Measurements from ENCODE around the gene TLR10.

The TLR10 gene

GRCh38 chr4:38784141-38784540, 1.4 kb upstream of the TLR10 start:
- H3K14ac ChIP-seq (ENCODE audit: low read length) = no peak overlapping the region
- H3K9me3 ChIP-seq (ENCODE audit: insufficient read depth, low read depth, low read length) = no peaks in the 10 kb centered on the region
- H3K9ac ChIP-seq (ENCODE audit: low read length) = peak overlapping the region; percentile 72
- no peak overlapping the region for H2AK5ac ChIP-seq (ENCODE audit: low read length)
- no peak overlapping the region for H4K91ac ChIP-seq (ENCODE audit: low read depth, low read length)
- H3K4ac ChIP-seq (ENCODE audit: low read depth, low read length) = no peak overlapping the region
- H3K18ac ChIP-seq (ENCODE audit: low read length) = no peak overlapping the region
- H2AFZ ChIP-seq (ENCODE audit: insufficient read depth, low read length, poor library complexity) = no peak overlapping the region
- WGBS (ENCODE audit: extremely low coverage, insufficient coverage, insufficient read length) = no CpG with 5 or more reads among the region's 4 CpGs
- no peaks in the 10 kb centered on the region for H3K36me3 ChIP-seq (ENCODE audit: control insufficient read depth in 1 of 2, insufficient read depth in 2 of 2, low read length in 2 of 2)
- no peaks in the 10 kb centered on the region for H3K4me1 ChIP-seq (ENCODE audit: control insufficient read depth in 1 of 2, insufficient read depth in 2 of 2, low read length in 2 of 2)
- H3K27me3 ChIP-seq (ENCODE audit: insufficient read depth, low read length) = no peaks in the 10 kb centered on the region
- H2BK5ac ChIP-seq (ENCODE audit: low read depth, low read length, poor library complexity) = no peak overlapping the region
- no peak overlapping the region for H2BK12ac ChIP-seq (ENCODE audit: low read length)
- peak overlapping the region; percentile 52 for H3K23ac ChIP-seq (ENCODE audit: low read length)
- no peak overlapping the region for H3K4me3 ChIP-seq (ENCODE audit: low read depth, low read length)
- no peaks in the 10 kb centered on the region for H3K79me1 ChIP-seq (ENCODE audit: low read length)
- no peak overlapping the region for H2BK120ac ChIP-seq (ENCODE audit: insufficient read depth, low read length, poor library complexity)
- no peak overlapping the region for H4K8ac ChIP-seq (ENCODE audit: low read depth, low read length)
- H3K79me2 ChIP-seq (ENCODE audit: control insufficient read depth, insufficient read depth, low read length, poor library complexity) = no peaks in the 10 kb centered on the region
- no peak overlapping the region for H4K12ac ChIP-seq (ENCODE audit: low read depth, low read length)
- no peak for DNase-seq
- H3K27ac ChIP-seq (ENCODE audit: low read depth, low read length) = no peak overlapping the region
- H3K4me2 ChIP-seq (ENCODE audit: low read length) = no peak overlapping the region

DNA sequence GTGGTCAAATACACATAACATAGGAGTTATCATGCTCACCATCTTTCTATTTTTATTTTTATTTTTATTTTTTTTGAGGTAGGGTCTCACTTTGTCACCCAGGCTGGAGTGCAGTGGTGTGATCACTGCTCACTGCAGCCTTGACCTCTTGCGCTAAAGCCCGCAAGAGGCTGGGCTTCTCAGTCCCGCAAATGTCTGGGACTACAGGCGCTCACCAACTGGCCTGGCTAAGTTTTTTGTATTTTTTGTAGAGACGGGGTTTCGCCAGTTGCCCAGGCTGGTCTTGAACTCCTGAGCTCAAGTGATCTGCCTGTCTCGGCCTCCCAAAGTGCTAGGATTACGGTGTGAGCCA, 295 bp upstream of the TLR10 start:
- H3K9me3 ChIP-seq (ENCODE audit: insufficient read depth, low read depth, low read length) = no peaks in the 10 kb centered on the region
- no CpG with 5 or more reads among the region's 8 CpGs for WGBS (ENCODE audit: extremely low coverage, insufficient coverage, insufficient read length)

DNA sequence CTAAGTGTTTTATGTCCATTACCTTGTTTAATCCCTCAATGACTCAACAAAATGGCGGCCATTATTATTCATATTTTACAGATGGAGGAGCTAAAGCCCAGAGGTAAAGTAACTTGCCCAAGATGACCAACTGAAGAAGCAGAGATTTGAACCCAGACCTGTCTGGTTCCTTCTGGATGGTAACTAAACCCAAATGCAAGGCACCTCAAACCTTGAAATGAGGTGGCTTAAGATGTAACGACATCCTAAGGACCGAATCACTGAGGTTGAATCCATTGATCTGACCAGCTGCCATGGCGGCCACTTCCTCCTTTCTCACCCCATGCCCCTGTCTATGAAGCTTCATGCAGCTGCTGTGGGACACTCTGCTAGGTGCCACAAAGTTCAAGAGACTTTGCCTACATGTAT, 932 bp downstream of the TLR10 start:
- Histone ChIP-seq H3K36me3 (ENCODE audit: control insufficient read depth in 1 of 2, insufficient read depth in 2 of 2, low read length in 2 of 2) (no peaks in the 10 kb centered on the region), H2BK12ac (ENCODE audit: low read length) (no peak overlapping the region), H3K27ac (ENCODE audit: low read depth, low read length) (no peak overlapping the region), H3K4me2 (ENCODE audit: low read length) (no peak overlapping the region), H3K18ac (ENCODE audit: low read length) (no peak overlapping the region), H4K91ac (ENCODE audit: low read depth, low read length) (no peak overlapping the region), H3K79me1 (ENCODE audit: low read length) (no peaks in the 10 kb centered on the region), H2AFZ (ENCODE audit: insufficient read depth, low read length, poor library complexity) (no peak overlapping the region), H3K27me3 (ENCODE audit: insufficient read depth, low read length) (no peaks in the 10 kb centered on the region), H3K4ac (ENCODE audit: low read depth, low read length) (no peak overlapping the region), H3K79me2 (ENCODE audit: control insufficient read depth, insufficient read depth, low read length, poor library complexity) (no peaks in the 10 kb centered on the region), H3K9me3 (ENCODE audit: insufficient read depth, low read depth, low read length) (no peaks in the 10 kb centered on the region), H3K14ac (ENCODE audit: low read length) (no peak overlapping the region), H3K4me1 (ENCODE audit: control insufficient read depth in 1 of 2, insufficient read depth in 2 of 2, low read length in 2 of 2) (no peaks in the 10 kb centered on the region), H3K9ac (ENCODE audit: low read length) (no peak overlapping the region), H4K12ac (ENCODE audit: low read depth, low read length) (no peak overlapping the region), H3K23ac (ENCODE audit: low read length) (no peak overlapping the region), H2BK5ac (ENCODE audit: low read depth, low read length, poor library complexity) (no peak overlapping the region), H2AK5ac (ENCODE audit: low read length) (no peak overlapping the region), H3K4me3 (ENCODE audit: low read depth, low read length) (no peak overlapping the region), H2BK120ac (ENCODE audit: insufficient read depth, low read length, poor library complexity) (no peak overlapping the region), H4K8ac (ENCODE audit: low read depth, low read length) (no peak overlapping the region)
- no CpG with 5 or more reads among the region's 4 CpGs for WGBS (ENCODE audit: extremely low coverage, insufficient coverage, insufficient read length)
- no peak for DNase-seq

More for the DNA sequence above, 295 bp upstream of the TLR10 start:
- H3K4me1 ChIP-seq (ENCODE audit: control insufficient read depth in 1 of 2, insufficient read depth in 2 of 2, low read length in 2 of 2) = no peaks in the 10 kb centered on the region
- no peak overlapping the region for H3K4me3 ChIP-seq (ENCODE audit: low read depth, low read length)
- no peaks in the 10 kb centered on the region for H3K79me1 ChIP-seq (ENCODE audit: low read length)
- no peak overlapping the region for H3K27ac ChIP-seq (ENCODE audit: low read depth, low read length)
- no peak overlapping the region for H3K4ac ChIP-seq (ENCODE audit: low read depth, low read length)
- no peaks in the 10 kb centered on the region for H3K27me3 ChIP-seq (ENCODE audit: insufficient read depth, low read length)
- no peak overlapping the region for H3K23ac ChIP-seq (ENCODE audit: low read length)
- no peaks in the 10 kb centered on the region for H3K79me2 ChIP-seq (ENCODE audit: control insufficient read depth, insufficient read depth, low read length, poor library complexity)
- H4K8ac ChIP-seq (ENCODE audit: low read depth, low read length) = no peak overlapping the region
- no peak overlapping the region for H2BK5ac ChIP-seq (ENCODE audit: low read depth, low read length, poor library complexity)
- DNase-seq = no peak
- H3K18ac ChIP-seq (ENCODE audit: low read length) = no peak overlapping the region
- H2AK5ac ChIP-seq (ENCODE audit: low read length) = no peak overlapping the region
- H3K4me2 ChIP-seq (ENCODE audit: low read length) = no peak overlapping the region
- H2BK120ac ChIP-seq (ENCODE audit: insufficient read depth, low read length, poor library complexity) = no peak overlapping the region
- H3K36me3 ChIP-seq (ENCODE audit: control insufficient read depth in 1 of 2, insufficient read depth in 2 of 2, low read length in 2 of 2) = no peaks in the 10 kb centered on the region
- no peak overlapping the region for H2BK12ac ChIP-seq (ENCODE audit: low read length)
- H4K91ac ChIP-seq (ENCODE audit: low read depth, low read length) = no peak overlapping the region
- no peak overlapping the region for H4K12ac ChIP-seq (ENCODE audit: low read depth, low read length)
- H2AFZ ChIP-seq (ENCODE audit: insufficient read depth, low read length, poor library complexity) = no peak overlapping the region
- no peak overlapping the region for H3K14ac ChIP-seq (ENCODE audit: low read length)
- no peak overlapping the region for H3K9ac ChIP-seq (ENCODE audit: low read length)

DNA sequence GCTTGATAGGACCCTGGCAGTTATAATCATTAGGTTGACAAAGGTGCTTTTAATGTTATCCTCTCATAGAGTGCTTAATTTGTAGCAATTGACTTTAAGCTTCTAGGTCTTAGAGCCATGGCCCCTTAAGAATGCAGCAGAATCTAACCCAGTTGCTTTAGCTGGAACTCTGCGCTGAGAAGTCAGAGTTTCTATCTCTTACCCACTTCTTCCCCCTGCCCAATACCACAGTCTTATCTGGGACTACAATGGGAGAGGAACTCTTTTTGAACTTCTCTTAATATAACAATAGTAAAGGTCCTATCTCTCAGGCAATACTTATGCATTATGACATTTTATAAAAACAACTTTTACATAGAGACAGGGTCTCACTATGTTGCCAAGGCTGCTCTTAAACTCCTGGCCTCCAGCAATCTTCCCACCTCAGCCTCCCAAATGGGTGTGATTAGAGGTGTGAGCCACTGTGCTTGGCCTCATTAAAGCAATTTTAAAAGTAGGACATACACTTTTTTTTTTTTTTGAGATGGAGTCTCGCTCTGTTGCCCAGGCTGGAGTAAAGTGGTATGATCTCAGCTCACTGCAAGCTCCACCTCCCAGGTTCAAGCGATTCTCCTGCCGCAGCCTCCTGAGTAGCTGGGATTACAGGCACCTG, 1.8 kb downstream of the TLR10 start:
- Histone ChIP-seq H4K12ac (ENCODE audit: low read depth, low read length) (no peak overlapping the region), H2BK12ac (ENCODE audit: low read length) (no peak overlapping the region), H4K91ac (ENCODE audit: low read depth, low read length) (no peak overlapping the region), H2BK120ac (ENCODE audit: insufficient read depth, low read length, poor library complexity) (no peak overlapping the region), H2AFZ (ENCODE audit: insufficient read depth, low read length, poor library complexity) (no peak overlapping the region), H3K4me1 (ENCODE audit: control insufficient read depth in 1 of 2, insufficient read depth in 2 of 2, low read length in 2 of 2) (no peaks in the 10 kb centered on the region), H2BK5ac (ENCODE audit: low read depth, low read length, poor library complexity) (no peak overlapping the region), H3K36me3 (ENCODE audit: control insufficient read depth in 1 of 2, insufficient read depth in 2 of 2, low read length in 2 of 2) (no peaks in the 10 kb centered on the region), H3K27ac (ENCODE audit: low read depth, low read length) (no peak overlapping the region), H3K27me3 (ENCODE audit: insufficient read depth, low read length) (no peaks in the 10 kb centered on the region), H3K18ac (ENCODE audit: low read length) (no peak overlapping the region), H3K23ac (ENCODE audit: low read length) (no peak overlapping the region), H3K4ac (ENCODE audit: low read depth, low read length) (no peak overlapping the region), H3K9me3 (ENCODE audit: insufficient read depth, low read depth, low read length) (no peaks in the 10 kb centered on the region), H3K79me2 (ENCODE audit: control insufficient read depth, insufficient read depth, low read length, poor library complexity) (no peaks in the 10 kb centered on the region), H3K4me2 (ENCODE audit: low read length) (no peak overlapping the region), H3K14ac (ENCODE audit: low read length) (no peak overlapping the region), H2AK5ac (ENCODE audit: low read length) (no peak overlapping the region), H4K8ac (ENCODE audit: low read depth, low read length) (no peak overlapping the region), H3K4me3 (ENCODE audit: low read depth, low read length) (no peak overlapping the region), H3K9ac (ENCODE audit: low read length) (no peak overlapping the region), H3K79me1 (ENCODE audit: low read length) (no peaks in the 10 kb centered on the region)
- no CpG with 5 or more reads among the region's 4 CpGs for WGBS (ENCODE audit: extremely low coverage, insufficient coverage, insufficient read length)
- DNase-seq = no peak
